Femur (tissue), 1 donor: ENCODE data around the gene FER1L5.
A peak's percentile ranks its signal among the peaks of the same experiment; 100 is the strongest.

Experiments
- DNase-seq: peaks from one replicate; pipeline ENCODE4 v3.0.0-alpha.2; 2017

Gene FER1L5

GRCh38 chr2:96642564-96643360 lies at the start of gene FER1L5:
Gene FER1L5 (plus strand): TSS chr2:96642764. CDS start chr2:96642837, 73 bp downstream.
- DNase-seq: peak; percentile 56

- DNase-seq: no peak
Observed at GRCh38 chr2:96594282-96594681, 48.3 kb upstream of the FER1L5 start.

GRCh38 chr2:96594691-96595152 lies 47.8 kb upstream of the FER1L5 start:
- no peak for DNase-seq

GRCh38 chr2:96596596-96596995 lies 46.0 kb upstream of the FER1L5 start:
- no peak for DNase-seq

GRCh38 chr2:96599941-96600340 lies 42.6 kb upstream of the FER1L5 start:
- DNase-seq: no peak

GRCh38 chr2:96601382-96602292 lies 40.9 kb upstream of the FER1L5 start:
- no peak for DNase-seq

GRCh38 chr2:96602330-96602823 lies 40.2 kb upstream of the FER1L5 start:
- no peak for DNase-seq

GRCh38 chr2:96604104-96604503 lies 38.5 kb upstream of the FER1L5 start:
- no peak for DNase-seq

- no peak for DNase-seq
Observed at GRCh38 chr2:96608469-96609455, 33.8 kb upstream of the FER1L5 start.

GRCh38 chr2:96616128-96616527 lies 26.4 kb upstream of the FER1L5 start:
- no peak for DNase-seq

GRCh38 chr2:96616535-96616934 lies 26.0 kb upstream of the FER1L5 start:
- DNase-seq: no peak

GRCh38 chr2:96617012-96617411 lies 25.6 kb upstream of the FER1L5 start:
- no peak for DNase-seq

GRCh38 chr2:96618596-96619283 lies 23.8 kb upstream of the FER1L5 start:
- no peak for DNase-seq

GRCh38 chr2:96622544-96622943 lies 20.0 kb upstream of the FER1L5 start:
- DNase-seq: no peak

- no peak for DNase-seq
Observed at GRCh38 chr2:96623116-96623515, 19.4 kb upstream of the FER1L5 start.

GRCh38 chr2:96625571-96626552 lies 16.7 kb upstream of the FER1L5 start:
- no peak for DNase-seq

- DNase-seq: no peak
Observed at GRCh38 chr2:96626553-96626942, 16.0 kb upstream of the FER1L5 start.

GRCh38 chr2:96631804-96632435 lies 10.6 kb upstream of the FER1L5 start:
- DNase-seq: no peak

GRCh38 chr2:96633641-96634040 lies 8.9 kb upstream of the FER1L5 start:
- DNase-seq: no peak
